GDM1 (cell line): ENCODE results near the gene DHRS2.

Experiments
- DNase-seq: peaks from one replicate; lab custom pipeline; 2025; lab: John Stamatoyannopoulos, UW

DHRS2 gene

DNA sequence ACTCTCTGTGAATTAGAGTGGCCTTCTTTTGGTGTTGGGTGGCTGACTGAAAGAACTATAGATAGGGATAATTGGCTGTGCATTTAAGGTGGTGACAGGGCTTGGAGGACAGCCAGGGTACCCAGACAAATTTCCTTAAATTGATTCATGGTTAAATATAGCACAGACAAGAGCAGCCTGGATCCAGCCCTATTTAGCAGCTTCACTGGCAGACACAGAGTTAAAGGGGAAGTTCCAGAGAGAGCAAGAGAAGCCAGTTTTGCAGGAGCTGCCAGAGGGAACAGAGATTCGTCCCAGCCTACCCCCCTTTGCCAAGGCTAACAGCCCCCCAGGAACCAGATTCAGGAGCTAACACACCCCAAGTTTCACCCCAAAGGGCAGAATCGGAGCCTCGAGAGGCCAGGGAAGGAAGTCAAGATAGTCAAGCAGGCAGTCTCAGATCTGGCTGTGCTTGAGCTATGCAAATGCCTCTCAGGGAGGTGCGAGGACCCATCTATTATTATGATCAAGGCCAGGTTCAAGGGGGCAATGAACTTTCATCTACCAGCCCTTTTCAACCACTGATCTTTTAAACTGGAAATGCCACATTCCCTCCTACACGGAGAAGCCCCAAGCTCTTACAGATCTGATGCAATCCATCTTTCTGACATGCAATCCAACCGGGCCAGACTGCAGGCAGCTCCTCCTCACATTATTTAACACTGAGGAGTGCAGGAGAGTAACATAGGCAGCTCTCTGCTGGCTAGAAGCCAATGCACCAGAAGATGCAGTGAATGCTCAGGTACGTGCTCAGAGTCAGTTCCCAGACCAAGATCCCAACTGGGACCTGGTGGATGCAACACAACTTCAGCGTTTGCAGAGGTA is 58.2 kb downstream of the DHRS2 start:
- DNase-seq: no peak
